HCT116 (cell line): ENCODE results near the gene GPRIN1. TPM values are rescaled to one million over a fixed set of nuclear protein-coding genes. Genes with fewer than 3 reads are reported as not detected.

Experiments used
- ATAC-seq: fragments of 200-7000 bp; cut with Tn5 transposase; 2 replicates; pipeline ENCODE4 v1.9.1; 2020; ENCODE audit warnings: mild to moderate bottlenecking, moderate library complexity
- BruUV-seq: library from RNA; stranded (reverse); fragments of 400-500 nt; replicated peaks from 2 replicates; lab custom pipeline; 2021; lab: Mats Ljungman, UMichigan
- CTCF ChIA-PET: fragments of 300-600 bp; sonication (Branson Sonifier 250); formaldehyde crosslinking; loops from one replicate; lab custom pipeline; 2021; ENCODE audit warnings: antibody characterized with exemption; lab: Charles Lee
- POLR2A ChIA-PET: fragments of 300-600, 350-600 bp; sonication (Branson Sonifier 250); formaldehyde crosslinking; loops from one replicate; lab custom pipeline; 2021; ENCODE audit warnings: antibody characterized with exemption; lab: Charles Lee
- RAD21 ChIA-PET, 2 experiments: fragments of 300-600 bp; sonication (Branson Sonifier 250); formaldehyde crosslinking; loops; one replicate each; lab custom pipeline; 2023; ENCODE audit warnings: low total read pairs in 2 of 2; ENCODE audit not compliant: uncharacterized antibody in 2 of 2, unreplicated experiment in 2 of 2, low non-redundant PET in 1 of 2; lab: Charles Lee
- DNase-seq: peaks from one replicate; pipeline ENCODE4 v3.0.0-alpha.2; 2010; ENCODE audit warnings: low read depth, low spot score
- H2AFZ ChIP-seq: fragments of 200-600 bp; shearing (Covaris generic), sonication (generic); 2 replicates; pipeline ENCODE4 v1.6.1; 2017; ENCODE audit warnings: low read depth, mixed run types, mixed read lengths, antibody characterized with exemption, low read length; ENCODE audit not compliant: poor library complexity, severe bottlenecking
- H3K27ac ChIP-seq: 2 replicates; pipeline ENCODE4 v1.5.1; 2012; ENCODE audit warnings: low read depth, low read length
- H3K27me3 ChIP-seq: fragments of 200-600 bp; sonication (generic); 2 replicates; pipeline ENCODE4 v1.6.1; 2016; ENCODE audit warnings: mixed run types, low read length, mixed read lengths; ENCODE audit not compliant: insufficient read depth
- H3K36me3 ChIP-seq, 2 experiments: fragments of 200-500 bp in 1 of 2; fragments of 200-600 bp in 1 of 2; sonication (Bioruptor generic) in 1 of 2; sonication (generic) in 1 of 2; 2 replicates each; pipeline versions ENCODE4 v1.5.1 to v1.6.1; 2014 to 2016; ENCODE audit warnings: low read length in 2 of 2, inconsistent platforms in 1 of 2, mixed read lengths in 1 of 2, mixed run types in 1 of 2; ENCODE audit not compliant: insufficient read depth in 2 of 2, control insufficient read depth in 1 of 2
- H3K4me1 ChIP-seq, 2 experiments: fragments of 200-600 bp in 1 of 2; sonication (generic) in 1 of 2; 2 replicates each; pipeline versions ENCODE4 v1.5.1 to v1.6.1; 2012 to 2017; ENCODE audit warnings: low read length in 2 of 2, inconsistent platforms in 1 of 2, mild to moderate bottlenecking in 1 of 2, mixed read lengths in 1 of 2, mixed run types in 1 of 2, moderate library complexity in 1 of 2; ENCODE audit not compliant: insufficient read depth in 2 of 2, control insufficient read depth in 1 of 2
- H3K4me2 ChIP-seq: fragments of 200-600 bp; sonication (generic); 2 replicates; pipeline ENCODE4 v1.6.1; 2017; ENCODE audit warnings: mixed run types, low read length, mixed read lengths
- H3K4me3 ChIP-seq, 2 experiments: fragments of 200-600 bp in 1 of 2; sonication (generic) in 1 of 2; replicated peaks in 1 of 2; 2 replicates each; pipeline ENCODE4 v1.5.1; 2011 to 2016; ENCODE audit warnings: low read length in 2 of 2, control low read depth in 1 of 2, low read depth in 1 of 2, mild to moderate bottlenecking in 1 of 2, mixed read lengths in 1 of 2, mixed run types in 1 of 2
- H3K79me2 ChIP-seq: fragments of 200-600 bp; sonication (generic); 2 replicates; pipeline ENCODE4 v1.6.1; 2017; ENCODE audit warnings: mild to moderate bottlenecking, mixed run types, low read length, moderate library complexity, mixed read lengths; ENCODE audit not compliant: insufficient read depth
- H3K9ac ChIP-seq: fragments of 200-600 bp; sonication (generic); 2 replicates; pipeline ENCODE4 v1.6.1; 2016; ENCODE audit warnings: low read length, mixed read lengths
- H3K9me2 ChIP-seq: fragments of 200-600 bp; sonication (generic), shearing (Covaris generic); 2 replicates; pipeline ENCODE4 v1.6.1; 2017; ENCODE audit warnings: mixed run types, mild to moderate bottlenecking, moderate library complexity; ENCODE audit not compliant: insufficient read depth
- H3K9me3 ChIP-seq, 2 experiments: fragments of 200-500 bp in 1 of 2; fragments of 200-600 bp in 1 of 2; sonication (Bioruptor generic) in 1 of 2; sonication (generic) in 1 of 2; 2 replicates each; pipeline ENCODE4 v1.6.1; 2014 to 2017; ENCODE audit warnings: low read length in 2 of 2, mixed read lengths in 2 of 2, inconsistent platforms in 1 of 2, low read depth in 1 of 2, mild to moderate bottlenecking in 1 of 2, mixed run types in 1 of 2, moderate library complexity in 1 of 2; ENCODE audit not compliant: control insufficient read depth in 1 of 2, insufficient read depth in 1 of 2
- H4K20me1 ChIP-seq: fragments of 200-600 bp; sonication (generic), shearing (Covaris generic); 2 replicates; pipeline ENCODE4 v1.6.1; 2017; ENCODE audit warnings: mixed run types, mild to moderate bottlenecking, moderate library complexity; ENCODE audit not compliant: insufficient read depth
- CEBPB ChIP-seq: IDR thresholded peaks from 2 replicates; pipeline ENCODE4 v1.6.1; 2012; ENCODE audit warnings: low read depth
- ELF1 ChIP-seq: IDR thresholded peaks from 2 replicates; pipeline ENCODE4 v1.6.1; 2012; ENCODE audit warnings: low read depth, borderline replicate concordance
- EZH2phosphoT487 ChIP-seq: fragments of 200-600 bp; IDR thresholded peaks from 2 replicates; pipeline ENCODE4 v1.6.1; 2018; ENCODE audit warnings: antibody characterized with exemption, borderline replicate concordance
- FOSL1 ChIP-seq: IDR thresholded peaks from 2 replicates; pipeline ENCODE4 v1.6.1; 2012; ENCODE audit warnings: low read depth
- POLR2A ChIP-seq: IDR thresholded peaks from 2 replicates; pipeline ENCODE4 v1.7.0; 2011; ENCODE audit warnings: borderline replicate concordance; ENCODE audit not compliant: insufficient read depth, insufficient read length; ENCODE audit errors: extremely low read depth
- POLR2AphosphoS5 ChIP-seq: IDR thresholded peaks from 2 replicates; pipeline ENCODE4 v1.6.1; 2011; ENCODE audit warnings: mild to moderate bottlenecking, low read depth, low read length, moderate library complexity
- RAD21 ChIP-seq: IDR thresholded peaks from 2 replicates; pipeline ENCODE4 v1.6.1; 2012; ENCODE audit warnings: low read depth, mild to moderate bottlenecking
- REST ChIP-seq: IDR thresholded peaks from 2 replicates; pipeline ENCODE4 v1.6.1; 2012; ENCODE audit warnings: low read depth
- SP1 ChIP-seq: IDR thresholded peaks from 2 replicates; pipeline ENCODE4 v1.6.1; 2012; ENCODE audit warnings: low read depth
- TCF7L2 ChIP-seq: IDR thresholded peaks from 2 replicates; pipeline ENCODE4 v1.7.0; 2011; ENCODE audit warnings: borderline replicate concordance, inconsistent platforms; ENCODE audit not compliant: insufficient read depth, insufficient read length; ENCODE audit errors: extremely low read depth
- ZFX ChIP-seq: fragments of 450-650 bp; IDR thresholded peaks from 2 replicates; pipeline ENCODE4 v1.6.1; 2017
- intact Hi-C: fragments of 100-400 bp; cut with micrococcal nuclease; formaldehyde crosslinking; loops from 2 replicates; pipeline ENCODE4 v1.10.0; 2022
- total RNA-seq: library from RNA; stranded (reverse); gene quantifications from one replicate; pipeline ENCODE4 v1.2.1, GENCODE V29; 2021; ENCODE audit not compliant: unreplicated experiment
- TF ChIP-seq, protein P1 (sequence below), 3 experiments: fragments of 200-600 bp in 1 of 3; sonication (generic) in 1 of 3; IDR thresholded peaks in 2 of 3; conservative IDR thresholded peaks in 1 of 3; 2 replicates each; pipeline ENCODE4 v1.5.1; 2012 to 2017; ENCODE audit warnings: low read depth in 2 of 3, low read length in 2 of 3, antibody characterized with exemption in 1 of 3, borderline replicate concordance in 1 of 3, control low read depth in 1 of 3, mild to moderate bottlenecking in 1 of 3, mixed read lengths in 1 of 3, mixed run types in 1 of 3, moderate library complexity in 1 of 3; ENCODE audit not compliant: insufficient read depth in 1 of 3
- TF ChIP-seq, protein P2 (sequence below): IDR thresholded peaks from 2 replicates; pipeline ENCODE4 v1.6.1; 2012
- TF ChIP-seq, protein P3 (sequence below): IDR thresholded peaks from 2 replicates; pipeline ENCODE4 v1.6.1; 2012

Gene GPRIN1
- total RNA-seq, 1 experiment from 2014 or later, result 14.2 TPM

DNA sequence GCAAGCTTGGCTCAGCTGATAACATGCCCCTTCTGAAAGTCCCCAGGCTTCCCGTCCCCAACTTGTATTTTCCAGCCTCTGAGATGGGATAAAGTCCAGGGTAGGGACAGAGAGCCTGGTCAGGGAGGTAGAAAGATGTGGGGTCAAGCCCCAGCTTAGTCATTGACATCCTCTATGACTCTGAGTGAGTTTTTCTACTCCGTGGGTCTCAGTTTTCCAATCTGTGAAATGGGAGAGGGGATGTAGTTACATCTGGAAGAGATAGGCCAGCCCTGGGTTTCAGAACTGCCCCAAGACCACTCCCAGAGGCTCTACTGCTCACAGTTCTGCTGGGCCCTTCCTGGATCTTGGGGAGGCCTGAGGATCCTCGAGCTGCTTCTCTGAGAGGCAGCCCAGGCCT is 3.1 kb downstream of the GPRIN1 start:
- no peak overlapping the region for H3K4me3 ChIP-seq
- peaks cover 16 to 27% of the 10 kb centered on the region in 2 experiments; a peak in 3 of 4 replicates for H3K4me1 ChIP-seq
- no peaks in the 10 kb centered on the region for H3K36me3 ChIP-seq
- ChIA-PET RAD21 (no interaction called here), POLR2A (no interaction called here), CTCF (no interaction called here)
- TF ChIP-seq EZH2phosphoT487, result no peak
- no peak for TF ChIP-seq TCF7L2
- TF ChIP-seq POLR2A, result no peak
- no peak for TF ChIP-seq CEBPB
- no peak for TF ChIP-seq RAD21
- TF ChIP-seq REST, result no peak
- H3K9me3 ChIP-seq, result no peaks in the 10 kb centered on the region
- ATAC-seq, result no peak
- peaks cover 37% of the 10 kb centered on the region for H3K79me2 ChIP-seq
- H4K20me1 ChIP-seq, result no peaks in the 10 kb centered on the region
- intact Hi-C loops, result no loop called here
- H3K9ac ChIP-seq, result no peak overlapping the region
- H3K9me2 ChIP-seq, result no peaks in the 10 kb centered on the region
- no peak overlapping the region for H3K4me2 ChIP-seq
- BruUV-seq, result no TSS peak
- no peak for DNase-seq
- H2AFZ ChIP-seq, result no peak overlapping the region
- H3K27me3 ChIP-seq, result no peaks in the 10 kb centered on the region
- H3K27ac ChIP-seq, result no peak overlapping the region

- POLR2A ChIA-PET, result no interaction called here
- RAD21 ChIA-PET, result no interaction called here
- DNase-seq (no peak), ATAC-seq (no peak)
- no peak overlapping the region for H2AFZ ChIP-seq
- no TSS peak for BruUV-seq
- no peak overlapping the region for H3K27ac ChIP-seq
- H3K79me2 ChIP-seq, result peaks cover 40% of the 10 kb centered on the region
- H3K27me3 ChIP-seq, result no peaks in the 10 kb centered on the region
- no peaks in the 10 kb centered on the region for H3K9me3 ChIP-seq
- no peak overlapping the region for H3K9ac ChIP-seq
- no peak overlapping the region for H3K4me2 ChIP-seq
- H4K20me1 ChIP-seq, result no peaks in the 10 kb centered on the region
- H3K36me3 ChIP-seq, result no peaks in the 10 kb centered on the region
- no peaks in the 10 kb centered on the region for H3K9me2 ChIP-seq
- peaks cover 16 to 26% of the 10 kb centered on the region in 2 experiments; a peak in 3 of 4 replicates for H3K4me1 ChIP-seq
- no peak overlapping the region for H3K4me3 ChIP-seq
- intact Hi-C loops, result no loop called here
- CTCF ChIA-PET, result no interaction called here
- TF ChIP-seq, protein P1, sequence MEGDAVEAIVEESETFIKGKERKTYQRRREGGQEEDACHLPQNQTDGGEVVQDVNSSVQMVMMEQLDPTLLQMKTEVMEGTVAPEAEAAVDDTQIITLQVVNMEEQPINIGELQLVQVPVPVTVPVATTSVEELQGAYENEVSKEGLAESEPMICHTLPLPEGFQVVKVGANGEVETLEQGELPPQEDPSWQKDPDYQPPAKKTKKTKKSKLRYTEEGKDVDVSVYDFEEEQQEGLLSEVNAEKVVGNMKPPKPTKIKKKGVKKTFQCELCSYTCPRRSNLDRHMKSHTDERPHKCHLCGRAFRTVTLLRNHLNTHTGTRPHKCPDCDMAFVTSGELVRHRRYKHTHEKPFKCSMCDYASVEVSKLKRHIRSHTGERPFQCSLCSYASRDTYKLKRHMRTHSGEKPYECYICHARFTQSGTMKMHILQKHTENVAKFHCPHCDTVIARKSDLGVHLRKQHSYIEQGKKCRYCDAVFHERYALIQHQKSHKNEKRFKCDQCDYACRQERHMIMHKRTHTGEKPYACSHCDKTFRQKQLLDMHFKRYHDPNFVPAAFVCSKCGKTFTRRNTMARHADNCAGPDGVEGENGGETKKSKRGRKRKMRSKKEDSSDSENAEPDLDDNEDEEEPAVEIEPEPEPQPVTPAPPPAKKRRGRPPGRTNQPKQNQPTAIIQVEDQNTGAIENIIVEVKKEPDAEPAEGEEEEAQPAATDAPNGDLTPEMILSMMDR (IDR thresholded peaks at IDR 0.05 in 2 of 3, conservative IDR thresholded peaks at IDR 0.05 in 1 of 3; ENCODE audit: borderline replicate concordance in 1 of 3, insufficient read depth in 1 of 3, low read depth in 2 of 3, low read length in 2 of 3), result no peak
- no peak for TF ChIP-seq FOSL1
- TF ChIP-seq POLR2AphosphoS5, result no peak
- TF ChIP-seq POLR2A, result no peak
- TF ChIP-seq, protein P2, sequence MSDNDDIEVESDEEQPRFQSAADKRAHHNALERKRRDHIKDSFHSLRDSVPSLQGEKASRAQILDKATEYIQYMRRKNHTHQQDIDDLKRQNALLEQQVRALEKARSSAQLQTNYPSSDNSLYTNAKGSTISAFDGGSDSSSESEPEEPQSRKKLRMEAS, result no peak
- TF ChIP-seq CEBPB, result no peak
- no peak for TF ChIP-seq SP1
- no peak for TF ChIP-seq ZFX
- TF ChIP-seq ELF1, result no peak
- TF ChIP-seq, protein P3, sequence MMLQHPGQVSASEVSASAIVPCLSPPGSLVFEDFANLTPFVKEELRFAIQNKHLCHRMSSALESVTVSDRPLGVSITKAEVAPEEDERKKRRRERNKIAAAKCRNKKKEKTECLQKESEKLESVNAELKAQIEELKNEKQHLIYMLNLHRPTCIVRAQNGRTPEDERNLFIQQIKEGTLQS, result no peak
Observed at GRCh38 chr5:176606032-176606431, 3.9 kb downstream of the GPRIN1 start.
